PC-3 (cell line): Measurements from ENCODE around the gene CDK19.

Experiments
- EZH2 ChIP-seq: fragments of 300-600 bp; sonication (generic); IDR thresholded peaks from one replicate; pipeline ENCODE4 v1.6.1; 2017; ENCODE audit warnings: antibody characterized with exemption, mild to moderate bottlenecking, low read length; ENCODE audit not compliant: unreplicated experiment
- TF ChIP-seq, protein P1 (sequence below): fragments of 300-600 bp; sonication (generic); conservative IDR thresholded peaks from 2 replicates; pipeline ENCODE4 v1.5.1; 2017; ENCODE audit warnings: antibody characterized with exemption, low read depth, mild to moderate bottlenecking, low read length

DNA sequence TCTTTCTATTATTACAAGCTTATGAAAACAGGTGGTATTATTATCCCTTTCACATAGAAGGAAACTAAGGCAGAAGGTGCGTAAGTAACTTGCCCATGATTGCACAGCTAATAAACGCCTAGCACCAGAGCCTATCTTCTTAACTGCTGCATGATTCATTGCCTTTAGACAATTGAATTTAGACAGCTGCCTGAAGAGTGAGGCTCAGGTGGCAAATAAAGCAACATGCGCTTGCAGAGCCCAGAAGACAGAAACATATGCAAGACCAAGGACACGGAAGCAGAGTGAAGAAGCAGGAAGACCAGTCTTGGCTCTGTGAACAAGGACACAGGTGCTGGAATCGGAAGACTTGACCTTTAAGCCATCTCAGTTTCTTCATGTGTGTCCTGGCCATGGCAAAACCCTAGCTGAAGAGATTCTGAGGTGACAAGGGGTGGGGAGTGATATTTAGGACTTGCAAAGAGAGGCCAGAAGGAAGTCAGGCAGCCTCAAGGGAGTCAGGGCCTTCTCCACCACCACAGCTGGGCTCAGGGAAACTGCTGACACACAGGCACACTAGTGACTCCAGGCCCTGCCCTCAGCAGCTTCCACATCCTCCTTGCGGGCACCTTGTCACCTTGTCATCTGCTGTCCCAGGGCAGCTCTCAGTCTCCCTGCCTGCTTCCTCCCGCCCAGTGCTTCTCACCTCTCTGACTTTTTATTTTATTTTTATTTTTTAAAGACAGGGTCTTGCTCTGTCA is 247.1 kb downstream of the CDK19 start:
- TF ChIP-seq, protein P1, sequence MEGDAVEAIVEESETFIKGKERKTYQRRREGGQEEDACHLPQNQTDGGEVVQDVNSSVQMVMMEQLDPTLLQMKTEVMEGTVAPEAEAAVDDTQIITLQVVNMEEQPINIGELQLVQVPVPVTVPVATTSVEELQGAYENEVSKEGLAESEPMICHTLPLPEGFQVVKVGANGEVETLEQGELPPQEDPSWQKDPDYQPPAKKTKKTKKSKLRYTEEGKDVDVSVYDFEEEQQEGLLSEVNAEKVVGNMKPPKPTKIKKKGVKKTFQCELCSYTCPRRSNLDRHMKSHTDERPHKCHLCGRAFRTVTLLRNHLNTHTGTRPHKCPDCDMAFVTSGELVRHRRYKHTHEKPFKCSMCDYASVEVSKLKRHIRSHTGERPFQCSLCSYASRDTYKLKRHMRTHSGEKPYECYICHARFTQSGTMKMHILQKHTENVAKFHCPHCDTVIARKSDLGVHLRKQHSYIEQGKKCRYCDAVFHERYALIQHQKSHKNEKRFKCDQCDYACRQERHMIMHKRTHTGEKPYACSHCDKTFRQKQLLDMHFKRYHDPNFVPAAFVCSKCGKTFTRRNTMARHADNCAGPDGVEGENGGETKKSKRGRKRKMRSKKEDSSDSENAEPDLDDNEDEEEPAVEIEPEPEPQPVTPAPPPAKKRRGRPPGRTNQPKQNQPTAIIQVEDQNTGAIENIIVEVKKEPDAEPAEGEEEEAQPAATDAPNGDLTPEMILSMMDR: no peak
- TF ChIP-seq EZH2: no peak
